ENCODE measurements around the gene SAMD13. TPM values are rescaled to one million over a fixed set of nuclear protein-coding genes. Genes with fewer than 3 reads are reported as not detected.

The SAMD13 gene
- total RNA-seq, 1 experiment from 2014 or later: 0.20 TPM

- DNase-seq (ENCODE audit: low read depth): peak; percentile 24
Measured at GRCh38 chr1:84344286-84344685, 42.8 kb downstream of the SAMD13 start.

DNA sequence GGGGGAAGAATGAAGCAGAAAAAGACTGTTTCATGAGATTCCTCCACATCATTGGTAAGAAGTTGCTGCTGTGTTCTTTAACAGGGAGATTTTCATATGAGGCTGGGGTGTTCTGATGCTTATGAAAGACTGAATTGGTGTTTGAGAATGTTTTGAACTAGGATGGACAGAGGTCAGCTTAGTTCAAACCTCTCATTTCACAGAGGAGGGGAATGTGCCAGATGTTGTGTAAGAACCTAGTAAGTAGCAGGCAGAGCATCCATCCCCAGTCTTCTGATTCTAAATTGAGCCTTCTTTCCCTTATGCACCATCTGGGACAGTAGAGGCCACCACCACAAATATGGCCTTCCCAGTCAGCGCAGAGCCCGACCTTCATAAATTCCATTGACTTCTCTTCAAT is 43.7 kb downstream of the SAMD13 start:
- no peak for DNase-seq (ENCODE audit: low read depth)

DNA sequence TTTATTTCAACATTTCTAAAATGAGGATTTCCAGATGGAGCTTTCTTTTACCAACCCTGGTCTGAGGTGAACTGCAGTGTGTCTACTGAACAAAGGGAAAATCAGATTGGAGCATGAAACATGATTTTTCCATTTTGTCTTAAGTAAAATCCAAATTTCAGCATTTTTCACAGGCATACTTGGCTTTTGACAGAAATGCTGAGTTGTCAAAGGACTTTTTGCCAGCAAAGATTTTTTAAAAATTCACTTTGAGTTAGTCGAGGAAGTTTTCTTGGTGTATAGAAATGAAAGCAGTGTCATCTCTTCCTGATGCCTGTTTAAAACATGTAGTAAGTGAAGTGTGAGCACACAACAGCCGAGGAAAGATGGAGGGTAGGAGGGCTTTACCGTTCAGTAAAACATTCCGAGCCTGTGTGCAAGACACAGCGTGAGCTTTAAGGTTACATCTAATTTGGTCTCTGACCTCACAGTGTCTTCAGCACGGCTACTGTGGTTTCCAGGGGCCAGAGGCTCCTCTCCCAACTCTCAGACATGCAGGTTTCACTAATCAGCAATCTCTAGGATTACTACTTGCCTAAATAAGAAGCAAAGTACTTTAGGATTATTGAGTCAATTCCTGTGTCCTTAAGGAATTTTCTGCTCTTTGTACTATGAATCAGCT is 45.9 kb downstream of the SAMD13 start:
- DNase-seq (ENCODE audit: low read depth): no peak

DNA sequence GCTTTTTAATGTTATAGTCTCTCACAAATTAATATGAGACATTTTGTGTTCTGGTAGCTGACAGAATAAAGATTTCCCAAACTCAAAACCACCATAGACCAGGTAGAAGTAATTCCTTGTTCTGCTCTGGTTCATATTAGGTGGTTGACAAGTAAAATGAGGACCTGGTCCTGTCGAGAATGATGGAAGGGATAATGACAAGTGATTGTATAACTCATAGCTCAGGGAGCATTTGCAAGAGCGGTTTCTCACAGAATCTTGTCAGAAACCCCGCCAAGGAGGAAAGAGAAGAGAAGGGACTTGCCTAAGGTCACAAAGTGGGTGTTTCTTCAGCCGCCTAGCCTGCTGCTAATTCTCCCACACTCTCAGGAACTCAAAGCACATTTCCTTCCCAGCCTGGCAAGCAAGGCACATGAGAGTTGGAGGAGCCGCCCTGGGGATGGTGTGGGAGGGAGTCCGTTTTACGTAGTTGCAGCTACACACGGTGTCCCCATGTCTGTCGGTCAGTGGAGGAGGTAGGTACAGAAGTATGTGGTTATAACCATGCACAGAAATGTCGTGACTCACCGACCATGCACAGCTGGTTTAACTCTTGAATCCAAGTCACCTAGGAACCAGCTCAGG is 46.5 kb downstream of the SAMD13 start:
- peak; percentile 37 for DNase-seq (ENCODE audit: low read depth)

DNA sequence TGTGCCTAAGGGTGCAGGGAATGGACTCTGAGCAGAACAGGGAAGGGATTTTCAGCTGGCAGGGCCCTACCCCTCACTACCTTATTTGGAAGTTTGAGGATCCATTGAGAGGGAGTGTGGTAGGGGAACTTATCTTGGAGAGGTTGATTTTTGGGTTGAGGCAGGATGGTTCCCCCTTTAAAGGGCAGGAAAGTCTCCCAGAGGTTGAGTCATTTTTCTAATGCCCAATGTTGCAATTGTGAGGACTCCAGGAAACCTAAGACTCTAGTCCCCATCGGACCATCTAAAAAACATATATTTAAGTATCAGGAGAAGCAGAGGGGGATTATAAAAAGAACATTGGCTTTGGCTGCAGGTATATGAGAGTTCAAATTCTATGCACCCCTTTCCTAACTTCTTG is 47.3 kb downstream of the SAMD13 start:
- no peak for DNase-seq (ENCODE audit: low read depth)

- DNase-seq (ENCODE audit: low read depth): no peak
Measured at GRCh38 chr1:84350104-84350503, 48.6 kb downstream of the SAMD13 start.

GRCh38 chr1:84350550-84350949 is 49.0 kb downstream of the SAMD13 start:
- no peak for DNase-seq (ENCODE audit: low read depth)

- DNase-seq (ENCODE audit: low read depth): no peak
Measured at GRCh38 chr1:84352298-84353106, 51.0 kb downstream of the SAMD13 start.

DNA sequence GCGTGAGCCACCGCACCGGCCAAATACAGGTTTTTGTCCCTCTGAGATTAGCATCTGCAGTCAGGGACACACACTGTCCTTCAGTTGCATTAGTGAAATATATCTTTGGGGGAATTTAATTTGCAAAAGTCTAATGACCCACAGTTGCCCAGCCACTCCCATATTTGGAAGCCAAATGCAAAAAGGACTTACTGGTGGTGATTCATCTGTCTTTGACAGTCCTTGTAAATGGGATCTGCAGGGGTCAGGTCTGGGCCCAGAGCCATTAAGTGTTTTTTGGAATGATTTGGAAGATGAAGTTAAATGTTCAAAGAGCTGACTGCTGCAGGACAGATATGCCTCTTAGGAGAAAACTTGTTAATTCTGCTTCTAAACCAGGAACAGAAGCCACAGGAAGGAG is 52.2 kb downstream of the SAMD13 start:
- peak; percentile 80 for DNase-seq (ENCODE audit: low read depth)

DNA sequence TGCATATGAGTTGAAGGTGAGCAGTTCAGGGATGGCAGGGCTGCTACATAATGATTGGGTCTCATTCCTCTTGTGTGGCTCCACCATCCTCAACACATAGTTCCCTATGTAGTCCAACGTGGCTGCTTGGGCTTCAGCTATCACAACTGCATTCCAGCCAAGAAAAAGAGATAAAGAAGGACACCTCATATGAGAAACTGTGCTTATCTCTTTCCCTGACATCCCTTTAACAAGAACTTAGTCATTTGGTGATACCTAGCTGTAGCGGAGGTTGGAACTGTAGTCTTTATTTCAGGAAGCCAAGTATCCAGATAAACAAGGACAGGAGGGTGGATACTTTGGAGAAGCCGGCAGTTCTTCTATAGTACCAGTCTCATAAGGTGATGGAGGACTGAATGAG is 54.0 kb downstream of the SAMD13 start:
- DNase-seq (ENCODE audit: low read depth): no peak

DNA sequence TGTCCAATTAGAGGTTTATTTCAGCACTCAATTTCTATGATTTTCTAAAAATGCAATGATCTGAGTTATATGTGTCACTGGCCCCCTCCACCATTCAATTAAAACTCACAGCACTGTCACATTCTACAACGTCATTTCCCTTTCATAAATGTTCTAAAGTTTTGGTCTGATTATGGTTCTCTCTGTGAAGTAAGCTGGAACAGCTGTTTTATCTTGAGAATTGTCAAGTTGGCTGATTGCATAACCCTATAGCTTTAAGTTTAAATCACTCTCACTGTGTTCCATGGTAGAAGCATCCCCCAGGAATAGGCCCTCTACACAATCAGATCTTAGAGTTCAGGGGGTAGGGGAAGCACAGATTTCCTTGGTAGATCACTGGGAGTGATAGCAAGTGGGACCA is 55.4 kb downstream of the SAMD13 start:
- DNase-seq (ENCODE audit: low read depth): no peak

- DNase-seq (ENCODE audit: low read depth): no peak
Measured at GRCh38 chr1:84358695-84359094, 57.2 kb downstream of the SAMD13 start.

DNA sequence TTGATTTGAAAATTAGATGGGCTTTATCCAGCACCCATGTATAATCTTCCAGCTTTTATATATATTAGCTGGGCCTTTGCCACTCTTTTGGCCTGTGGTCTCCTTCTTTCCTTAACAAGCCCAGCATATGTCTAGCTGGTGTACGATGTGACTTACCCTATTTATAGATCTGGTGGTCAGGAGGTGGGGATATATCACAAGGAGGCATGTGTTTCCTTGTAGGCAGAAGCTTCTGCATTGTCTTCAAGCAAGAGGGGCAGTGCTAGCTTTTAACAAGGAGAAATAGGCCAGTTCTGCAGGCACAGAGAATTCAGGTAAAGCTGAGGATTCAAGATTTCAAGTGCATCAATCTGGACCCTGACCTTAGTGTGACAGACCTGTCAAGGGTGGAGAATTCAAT is 58.8 kb downstream of the SAMD13 start:
- DNase-seq (ENCODE audit: low read depth): no peak

GRCh38 chr1:84361796-84362195 is 60.3 kb downstream of the SAMD13 start:
- peak; percentile 79 for DNase-seq (ENCODE audit: low read depth)

DNA sequence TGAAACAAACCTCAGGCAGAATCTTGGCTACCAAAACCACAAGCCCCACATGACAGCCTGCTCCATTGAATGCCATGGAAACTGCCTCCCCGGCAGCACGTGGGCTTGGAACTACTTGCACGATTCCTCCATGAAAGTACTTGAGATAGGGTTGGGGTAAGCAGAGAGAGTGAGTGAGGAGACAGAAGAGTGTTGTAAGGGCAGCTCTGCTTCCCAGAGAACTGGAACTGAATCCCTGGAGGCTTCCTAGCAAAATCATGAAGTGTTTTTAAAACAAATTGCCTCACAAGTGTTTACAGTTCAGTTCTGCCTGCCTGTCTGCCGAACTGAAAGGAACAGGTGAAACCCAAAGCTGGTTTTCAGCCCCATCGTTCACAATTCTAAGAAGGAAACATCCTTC is 61.5 kb downstream of the SAMD13 start:
- DNase-seq (ENCODE audit: low read depth): no peak

DNA sequence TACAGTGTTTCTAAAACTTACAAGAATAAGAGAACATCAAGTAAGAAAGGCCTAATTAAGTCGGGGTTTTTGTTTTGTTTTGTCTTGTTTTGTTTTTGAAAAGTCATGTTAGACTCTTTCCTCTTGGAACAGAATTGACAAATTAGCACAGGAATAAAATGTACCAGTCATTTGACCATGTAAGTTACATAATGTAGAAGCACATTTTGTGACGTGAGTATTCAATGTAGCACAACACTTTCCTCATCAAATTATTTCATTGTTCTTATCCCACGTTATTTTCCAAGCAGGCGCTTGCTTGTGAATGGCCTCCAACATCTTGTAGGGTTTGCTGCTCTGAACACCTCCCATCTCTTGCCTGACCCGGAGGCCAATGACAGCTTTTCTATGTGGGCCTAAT is 62.1 kb downstream of the SAMD13 start:
- no peak for DNase-seq (ENCODE audit: low read depth)

- peak; percentile 99 for DNase-seq (ENCODE audit: low read depth)
Measured at GRCh38 chr1:84365225-84366221, 64.0 kb downstream of the SAMD13 start.

- DNase-seq (ENCODE audit: low read depth): peak; percentile 47
Measured at GRCh38 chr1:84366786-84367185, 65.3 kb downstream of the SAMD13 start.

GRCh38 chr1:84367219-84367618 is 65.7 kb downstream of the SAMD13 start:
- no peak for DNase-seq (ENCODE audit: low read depth)

DNA sequence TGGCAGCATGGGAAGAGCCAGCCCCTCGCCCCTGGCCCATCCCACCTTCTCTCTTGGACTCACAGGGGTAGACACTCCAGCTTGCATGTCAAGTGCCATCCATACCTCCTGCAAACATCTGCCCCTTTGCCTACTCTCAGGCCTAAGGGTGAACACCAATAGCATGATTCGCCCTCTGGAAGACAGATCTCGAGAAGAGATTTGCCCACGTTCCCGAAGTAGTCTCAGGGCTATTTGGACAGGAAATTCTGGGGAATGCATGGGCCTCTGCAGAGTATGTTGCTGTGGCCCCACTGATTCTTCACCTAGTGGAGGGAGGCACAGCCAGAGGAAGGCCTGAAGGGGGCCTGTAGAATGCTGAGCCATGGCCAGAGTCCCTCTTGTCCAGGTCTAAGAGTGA is 66.9 kb downstream of the SAMD13 start:
- DNase-seq (ENCODE audit: low read depth): no peak

DNA sequence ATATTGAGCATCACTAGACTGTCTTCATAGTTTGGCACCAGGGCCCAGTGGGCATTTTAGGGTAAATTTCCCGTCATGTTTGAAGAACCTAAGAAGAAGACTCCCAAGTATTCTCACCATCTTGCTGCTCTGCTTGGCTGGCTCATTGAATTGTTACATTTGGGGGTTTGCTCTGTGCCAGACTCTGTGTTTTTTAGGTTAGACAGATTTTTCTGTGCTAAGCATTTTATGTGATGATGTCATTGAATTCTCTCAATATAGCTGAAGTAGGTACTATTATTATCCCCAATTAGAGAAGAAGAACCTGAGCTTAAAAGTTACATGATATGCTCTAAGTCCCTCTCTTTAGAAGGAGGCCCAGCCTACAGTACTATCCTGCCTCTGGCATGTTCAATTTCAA is 68.8 kb downstream of the SAMD13 start:
- DNase-seq (ENCODE audit: low read depth): no peak

Data from M059J (cell line).